Endothelial cell (in vitro differentiated cells): ENCODE data around the gene CDC25B. TPM values are rescaled to one million over a fixed set of nuclear protein-coding genes. Genes with fewer than 3 reads are reported as not detected.

ENCODE experiments used
- DNase-seq: peaks from one replicate; pipeline ENCODE4 v3.0.0; 2021; ENCODE audit warnings: low spot score
- H3K27ac Mint-ChIP-seq: one replicate; pipeline ENCODE4 v1.8.0; 2021; ENCODE audit warnings: mixed read lengths, inconsistent platforms; ENCODE audit not compliant: unreplicated experiment
- H3K27me3 Mint-ChIP-seq: one replicate; pipeline ENCODE4 v1.8.0; 2021; ENCODE audit warnings: mild to moderate bottlenecking, moderate library complexity, mixed read lengths, inconsistent platforms; ENCODE audit not compliant: unreplicated experiment
- H3K36me3 Mint-ChIP-seq: one replicate; pipeline ENCODE4 v1.8.0; 2021; ENCODE audit warnings: mild to moderate bottlenecking, low read depth, mixed read lengths, inconsistent platforms; ENCODE audit not compliant: unreplicated experiment
- H3K4me1 Mint-ChIP-seq: one replicate; pipeline ENCODE4 v1.8.0; 2021; ENCODE audit warnings: mild to moderate bottlenecking, mixed read lengths, inconsistent platforms; ENCODE audit not compliant: unreplicated experiment
- H3K4me3 Mint-ChIP-seq: one replicate; pipeline ENCODE4 v1.8.0; 2021; ENCODE audit warnings: mild to moderate bottlenecking, mixed read lengths, inconsistent platforms; ENCODE audit not compliant: unreplicated experiment
- H3K9me3 Mint-ChIP-seq: one replicate; pipeline ENCODE4 v1.8.0; 2021; ENCODE audit warnings: mixed read lengths, inconsistent platforms; ENCODE audit not compliant: unreplicated experiment
- CTCF ChIP-seq: fragments of 200-600 bp; sonication (generic); IDR thresholded peaks from one replicate; pipeline ENCODE4 v1.5.0; 2021; ENCODE audit warnings: antibody characterized with exemption; ENCODE audit not compliant: unreplicated experiment
- total RNA-seq: library from RNA; stranded (reverse); fragmentation: NEBNext Ultra II Directional; extraction: Animal tissue kit (Norgen Biotek cat#: 25700); gene quantifications from one replicate; pipeline ENCODE4 v1.2.1, GENCODE V29; 2021; ENCODE audit not compliant: unreplicated experiment

CDC25B gene
- total RNA-seq, 1 donor from 2014 or later, result 10.4 TPM

- Mint-ChIP-seq H3K9me3 (no peaks in the 10 kb centered on the region), H3K36me3 (peaks cover 4% of the 10 kb centered on the region), H3K4me3 (no peak overlapping the region), H3K27me3 (peaks cover 11% of the 10 kb centered on the region), H3K4me1 (peaks cover 18% of the 10 kb centered on the region), H3K27ac (peak overlapping the region; percentile 13)
- DNase-seq, result peak; percentile 74
- peak; percentile 68 for TF ChIP-seq CTCF
These were observed 22.3 kb downstream of the CDC25B start for GRCh38 chr20:3818155-3819151.

DNA sequence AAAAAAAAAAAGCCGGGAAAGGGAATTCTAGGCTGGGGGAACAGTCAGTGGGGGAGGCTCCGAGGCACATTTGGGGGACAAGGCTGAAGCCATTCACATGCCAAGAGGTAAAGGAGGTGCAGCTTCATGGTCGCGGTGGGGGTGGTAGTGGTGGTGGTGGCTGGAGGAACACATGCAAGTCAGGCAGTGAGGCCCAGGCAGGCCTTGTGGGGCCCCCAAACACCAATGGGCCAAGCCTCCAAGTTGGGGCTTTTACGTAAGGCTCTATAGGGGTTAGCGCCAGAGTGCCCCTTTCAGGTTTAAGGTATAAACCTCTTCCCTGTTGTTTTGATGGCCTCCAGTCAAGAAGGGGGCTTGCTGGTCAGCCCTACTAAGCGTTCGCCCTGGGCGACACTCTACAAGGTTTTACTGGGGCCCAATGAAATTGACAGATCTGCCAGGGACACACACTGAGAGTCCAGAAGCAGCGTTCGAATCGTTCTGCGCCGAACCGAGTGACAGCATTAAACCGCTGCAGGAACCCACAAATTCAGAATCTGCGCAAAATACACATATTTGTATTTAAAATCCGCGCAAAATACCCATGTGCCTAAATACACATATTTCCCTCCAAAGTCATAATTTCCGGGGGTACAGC, 23.4 kb downstream of the CDC25B start:
- H3K27ac Mint-ChIP-seq, result peak overlapping the region; percentile 74
- H3K4me1 Mint-ChIP-seq, result peaks cover 18% of the 10 kb centered on the region
- peaks cover 4% of the 10 kb centered on the region for H3K36me3 Mint-ChIP-seq
- H3K27me3 Mint-ChIP-seq, result peaks cover 11% of the 10 kb centered on the region
- TF ChIP-seq CTCF, result no peak
- peak overlapping the region; percentile 77 for H3K4me3 Mint-ChIP-seq
- no peak for DNase-seq
- H3K9me3 Mint-ChIP-seq, result no peaks in the 10 kb centered on the region

- peak; percentile 96 for TF ChIP-seq CTCF
- H3K9me3 Mint-ChIP-seq, result no peaks in the 10 kb centered on the region
- peaks cover 18% of the 10 kb centered on the region for H3K4me1 Mint-ChIP-seq
- peak; percentile 96 for DNase-seq
- peaks cover 8% of the 10 kb centered on the region for H3K27me3 Mint-ChIP-seq
- peak within 1 kb of the TSS; percentile 97 for H3K27ac Mint-ChIP-seq
- H3K36me3 Mint-ChIP-seq, result peaks cover 4% of the 10 kb centered on the region
- H3K4me3 Mint-ChIP-seq, result peak within 1 kb of the TSS; percentile 95
These were observed 24.2 kb downstream of the CDC25B start, which contains the start of gene AP5S1 for GRCh38 chr20:3820048-3820900. Gene AP5S1, plus strand, starts transcription at chr20:3820547. Its CDS starts 1,571 bp downstream, at chr20:3822118.

DNA sequence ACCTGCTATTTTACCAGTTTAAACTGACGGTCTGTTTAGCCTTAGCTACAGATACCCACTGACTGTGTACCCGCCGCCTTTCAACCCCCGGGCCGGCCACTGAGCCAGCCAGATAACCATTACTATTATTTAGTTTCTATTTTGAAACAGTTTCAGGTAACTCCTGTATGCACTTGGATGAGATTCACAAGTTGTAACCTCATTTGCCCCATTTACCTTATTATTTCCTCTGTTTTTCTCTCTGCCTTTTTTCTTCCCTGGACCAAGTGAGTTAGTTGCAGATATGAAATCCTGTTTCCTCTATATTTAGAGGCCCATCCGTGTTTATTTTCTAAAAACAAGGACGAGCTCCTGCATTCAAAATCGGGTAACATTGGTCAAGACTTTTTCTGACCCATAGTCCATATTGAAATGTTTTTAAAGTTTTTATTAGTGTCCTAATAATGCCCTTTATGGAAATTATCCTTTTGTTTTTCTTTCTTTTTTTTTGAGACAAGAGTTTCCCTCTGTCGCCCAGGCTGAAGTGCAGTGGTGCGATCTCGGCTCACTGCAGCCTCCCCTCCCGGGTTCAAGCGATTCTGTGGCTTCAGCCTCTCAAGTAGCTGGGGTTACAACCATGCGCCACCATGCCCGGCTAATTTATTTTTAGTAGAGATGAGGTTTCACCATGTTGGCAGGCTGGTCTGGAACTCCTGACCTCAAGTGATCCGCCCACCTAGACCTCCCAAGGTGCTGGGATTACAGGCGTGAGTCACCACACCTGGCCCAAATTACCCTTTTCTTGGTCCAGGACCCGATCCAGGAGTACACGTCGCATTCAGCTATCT, 25.0 kb downstream of the CDC25B start:
- Mint-ChIP-seq H3K9me3 (no peaks in the 10 kb centered on the region), H3K27me3 (peaks cover 8% of the 10 kb centered on the region), H3K4me1 (peaks cover 14% of the 10 kb centered on the region), H3K36me3 (peaks cover 4% of the 10 kb centered on the region), H3K4me3 (peak overlapping the region; percentile 95), H3K27ac (peak overlapping the region; percentile 97)
- DNase-seq, result no peak
- TF ChIP-seq CTCF, result no peak
